HG03196 (cell line): ENCODE measurements around the gene C16orf46.

ENCODE experiments used
- ATAC-seq: cut with Tn5 transposase; IDR thresholded peaks from one replicate; pipeline ENCODE4 v1.9.1; 2021; ENCODE audit not compliant: unreplicated experiment

Gene C16orf46

GRCh38 chr16:81026429-81026828 is 50.6 kb downstream of the C16orf46 start:
- ATAC-seq: no peak

- no peak for ATAC-seq
Measured at GRCh38 chr16:81018496-81018895, 58.5 kb downstream of the C16orf46 start.

- no peak for ATAC-seq
Measured at GRCh38 chr16:81014672-81015071, 62.4 kb downstream of the C16orf46 start.

DNA sequence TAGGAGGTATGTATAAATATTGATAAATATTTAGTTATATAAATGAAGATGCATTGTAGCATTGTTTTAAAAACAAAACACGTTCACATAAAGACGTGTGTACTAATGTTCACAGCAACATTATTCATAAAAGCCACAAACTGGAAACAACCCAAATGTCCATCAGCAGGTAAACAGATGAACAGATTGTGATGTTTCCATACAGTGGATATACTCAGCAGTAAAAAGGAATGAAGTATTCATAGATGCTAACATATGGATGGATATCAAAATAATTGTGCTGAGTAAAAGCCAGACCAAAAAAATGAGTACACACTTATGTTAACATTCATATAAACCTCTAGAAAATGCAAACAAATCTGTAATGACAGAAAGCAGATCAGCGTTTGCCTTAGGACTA is 64.1 kb downstream of the C16orf46 start:
- ATAC-seq: no peak
